ENCODE results near the gene SIN3B.

GRCh38 chr19:16897029-16897855 is 68.0 kb downstream of the SIN3B start:
- TF ChIP-seq POLR2AphosphoS5 (IDR thresholded peaks at IDR 0.05; ENCODE audit: low read depth, low read length) (no peak), TAF1 (IDR thresholded peaks at IDR 0.05; ENCODE audit: borderline replicate concordance, low read depth, low read length) (no peak), POLR2A (IDR thresholded peaks at IDR 0.05; ENCODE audit: low read depth, low read length) (no peak)
